ENCODE results near the gene SCART1.
"Not testable (repeated sequence)": the region's sequence is repeated elsewhere in the genome, so short reads cannot be mapped to it uniquely, and the experiment has no call there.

Gene SCART1

DNA sequence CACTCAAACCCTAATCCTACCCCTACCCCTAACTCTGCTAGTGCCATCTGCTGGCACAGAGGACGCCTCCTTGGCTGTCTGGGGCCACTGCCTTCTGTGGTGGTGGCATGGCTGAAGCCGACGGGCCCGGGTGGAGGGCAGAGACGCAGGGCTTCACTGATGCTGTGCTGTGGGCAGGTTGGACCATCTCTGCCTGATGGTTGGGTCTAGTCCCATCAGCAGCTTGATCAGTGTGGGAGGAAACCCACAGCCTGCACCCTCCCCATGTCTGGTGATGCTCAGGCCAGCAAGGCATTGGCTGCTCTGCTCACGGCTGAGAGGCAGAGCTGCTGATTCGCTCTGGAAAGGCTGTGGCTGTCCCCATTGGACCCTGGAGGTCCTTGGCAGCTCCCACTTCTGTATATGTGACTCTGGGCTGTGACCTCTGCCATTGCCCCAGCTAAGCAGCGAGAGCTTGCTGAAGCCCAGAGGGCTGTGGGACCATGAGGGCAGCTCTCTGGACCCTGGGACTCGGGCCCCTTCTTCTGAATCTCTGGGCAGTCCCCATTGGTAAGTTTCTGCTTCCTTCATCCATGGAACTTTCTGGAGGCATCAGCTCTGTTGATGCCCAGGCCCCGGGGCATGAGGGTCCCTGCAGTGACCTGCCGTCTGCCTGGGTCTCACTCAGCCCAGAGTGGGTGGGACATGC is at the start of gene SCART1:
SCART1 (plus strand) TSS at position 430 of the 688 bp plus-strand sequence; CDS start at position 483, 53 bp downstream.
- Histone ChIP-seq H3K9me3 (ENCODE audit: low read length) (no peaks in the 10 kb centered on the region), H3K4me3 (ENCODE audit: low read length) (no peak within 1 kb of the TSS), H3K36me3 (ENCODE audit: insufficient read depth, low read length) (no peaks in the 10 kb centered on the region), H3K27me3 (ENCODE audit: insufficient read depth, low read length) (no peaks in the 10 kb centered on the region), H3K4me1 (ENCODE audit: insufficient read depth, low read length) (no peaks in the 10 kb centered on the region), H2AFZ (ENCODE audit: low read depth, low read length) (no peak within 1 kb of the TSS)

- Histone ChIP-seq H3K9me3 (ENCODE audit: low read length) (peaks cover 31% of the 10 kb centered on the region), H2AFZ (ENCODE audit: low read depth, low read length) (no peak overlapping the region), H3K36me3 (ENCODE audit: insufficient read depth, low read length) (peaks cover 73% of the 10 kb centered on the region), H3K4me3 (ENCODE audit: low read length) (no peak overlapping the region), H3K4me1 (ENCODE audit: insufficient read depth, low read length) (no peaks in the 10 kb centered on the region), H3K27me3 (ENCODE audit: insufficient read depth, low read length) (no peaks in the 10 kb centered on the region)
Measured at GRCh38 chr10:133405272-133405671, 48.5 kb upstream of the SCART1 start.

- Histone ChIP-seq H3K9me3 (ENCODE audit: low read length) (peaks cover 37% of the 10 kb centered on the region), H2AFZ (ENCODE audit: low read depth, low read length) (no peak overlapping the region), H3K36me3 (ENCODE audit: insufficient read depth, low read length) (peaks cover 73% of the 10 kb centered on the region), H3K27me3 (ENCODE audit: insufficient read depth, low read length) (no peaks in the 10 kb centered on the region), H3K4me3 (ENCODE audit: low read length) (no peak overlapping the region), H3K4me1 (ENCODE audit: insufficient read depth, low read length) (no peaks in the 10 kb centered on the region)
Measured at GRCh38 chr10:133405844-133406527, 47.8 kb upstream of the SCART1 start.

DNA sequence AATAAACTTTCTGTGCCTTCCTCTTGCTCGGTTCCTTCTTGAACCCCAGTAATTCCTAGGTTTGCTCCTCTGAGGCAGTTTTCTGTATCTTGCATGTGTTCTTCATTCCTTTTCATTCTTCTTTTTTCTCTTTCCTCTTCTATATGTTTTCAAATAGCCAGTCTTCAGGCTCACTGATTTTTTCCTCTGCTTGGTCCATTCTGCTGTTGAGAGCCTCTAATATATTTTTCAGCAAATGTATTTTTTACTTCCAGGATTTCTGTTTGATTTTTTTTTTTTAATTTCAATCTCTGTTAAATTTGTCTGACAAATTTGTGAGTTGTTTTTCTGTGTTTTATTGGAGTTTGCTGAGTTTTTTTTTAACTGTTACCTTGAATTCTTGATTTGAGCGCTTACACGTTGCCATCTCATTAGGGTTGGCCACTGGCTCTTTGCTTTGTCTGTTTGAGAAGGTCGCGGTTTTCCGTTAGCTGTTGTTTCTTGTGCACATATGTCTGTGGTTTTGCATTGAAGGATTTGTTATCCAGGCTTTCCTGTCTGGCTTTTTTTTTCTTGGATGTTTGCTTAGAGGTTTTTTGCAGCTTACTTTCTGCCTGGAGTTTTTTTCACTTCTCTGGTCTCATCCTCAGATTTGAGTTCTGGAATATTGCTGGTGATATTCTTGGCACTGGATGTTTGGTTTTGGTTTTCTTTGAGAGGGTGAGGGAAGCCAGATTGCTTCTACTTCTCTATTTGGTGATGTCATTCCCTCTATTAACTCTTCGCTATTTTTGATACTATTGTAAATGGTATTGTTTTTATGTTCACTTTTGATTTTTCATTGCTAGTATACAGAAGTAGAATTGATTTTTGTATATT is 42.0 kb upstream of the SCART1 start:
- no peak overlapping the region for H3K4me3 ChIP-seq (ENCODE audit: low read length)
- no peaks in the 10 kb centered on the region for H3K27me3 ChIP-seq (ENCODE audit: insufficient read depth, low read length)
- no peak overlapping the region for H2AFZ ChIP-seq (ENCODE audit: low read depth, low read length)
- no peaks in the 10 kb centered on the region for H3K4me1 ChIP-seq (ENCODE audit: insufficient read depth, low read length)
- H3K9me3 ChIP-seq (ENCODE audit: low read length): peaks cover 51% of the 10 kb centered on the region
- peaks cover 63% of the 10 kb centered on the region for H3K36me3 ChIP-seq (ENCODE audit: insufficient read depth, low read length)

DNA sequence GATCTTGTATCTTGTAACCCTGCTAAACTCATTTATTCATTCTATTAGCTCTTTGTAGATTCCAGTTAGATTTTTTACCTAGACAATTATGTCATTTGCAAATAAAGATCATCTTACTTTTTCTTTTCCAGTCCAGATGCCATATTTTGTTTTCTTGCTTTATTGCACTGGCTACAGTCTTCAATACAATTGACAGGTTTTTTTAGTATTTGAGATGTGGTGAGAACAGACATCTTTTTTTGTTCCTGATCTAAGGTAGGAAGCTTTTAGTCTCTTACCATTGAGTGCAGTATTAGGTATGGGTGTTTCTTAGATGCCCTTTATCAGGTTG is 41.4 kb upstream of the SCART1 start:
- H3K27me3 ChIP-seq (ENCODE audit: insufficient read depth, low read length): no peaks in the 10 kb centered on the region
- H3K9me3 ChIP-seq (ENCODE audit: low read length): peaks cover 46% of the 10 kb centered on the region
- H3K4me1 ChIP-seq (ENCODE audit: insufficient read depth, low read length): no peaks in the 10 kb centered on the region
- peaks cover 59% of the 10 kb centered on the region for H3K36me3 ChIP-seq (ENCODE audit: insufficient read depth, low read length)
- no peak overlapping the region for H2AFZ ChIP-seq (ENCODE audit: low read depth, low read length)
- no peak overlapping the region for H3K4me3 ChIP-seq (ENCODE audit: low read length)

- Histone ChIP-seq H3K9me3 (ENCODE audit: low read length) (peaks cover 35% of the 10 kb centered on the region), H3K36me3 (ENCODE audit: insufficient read depth, low read length) (peaks cover 56% of the 10 kb centered on the region)
- not testable (repeated sequence) for H3K27me3 ChIP-seq (ENCODE audit: insufficient read depth, low read length); H3K4me3 ChIP-seq (ENCODE audit: low read length); H2AFZ ChIP-seq (ENCODE audit: low read depth, low read length); H3K4me1 ChIP-seq (ENCODE audit: insufficient read depth, low read length)
Measured at GRCh38 chr10:133414401-133414800, 39.3 kb upstream of the SCART1 start.

DNA sequence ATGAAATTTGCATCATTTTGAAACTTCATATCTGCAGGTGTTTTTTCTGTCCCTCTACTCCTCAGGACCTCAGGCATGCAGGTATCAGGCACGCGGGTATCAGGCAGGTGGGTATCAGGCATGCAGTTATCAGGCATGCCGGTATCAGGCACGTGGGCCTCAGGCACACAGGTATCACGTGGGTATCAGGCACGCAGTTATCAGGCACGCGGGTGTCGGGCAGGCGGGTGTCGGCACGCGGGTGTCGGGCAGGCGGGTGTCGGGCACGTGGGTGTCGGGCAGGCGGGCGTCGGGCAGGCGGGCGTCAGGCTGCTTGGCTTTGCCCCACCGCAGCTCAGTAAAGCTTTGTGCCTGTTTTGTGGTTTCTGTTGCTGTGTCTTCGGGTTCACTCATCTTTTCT is 38.0 kb upstream of the SCART1 start:
- no peak overlapping the region for H3K4me3 ChIP-seq (ENCODE audit: low read length)

GRCh38 chr10:133418289-133418993 is 35.3 kb upstream of the SCART1 start:
- Histone ChIP-seq H3K4me3 (ENCODE audit: low read length) (no peak overlapping the region), H2AFZ (ENCODE audit: low read depth, low read length) (no peak overlapping the region), H3K9me3 (ENCODE audit: low read length) (peaks cover 14% of the 10 kb centered on the region), H3K4me1 (ENCODE audit: insufficient read depth, low read length) (no peaks in the 10 kb centered on the region), H3K36me3 (ENCODE audit: insufficient read depth, low read length) (peaks cover 38% of the 10 kb centered on the region), H3K27me3 (ENCODE audit: insufficient read depth, low read length) (no peaks in the 10 kb centered on the region)

More for the DNA sequence above, 38.0 kb upstream of the SCART1 start:
- H3K36me3 ChIP-seq (ENCODE audit: insufficient read depth, low read length): peaks cover 58% of the 10 kb centered on the region
- H3K4me1 ChIP-seq (ENCODE audit: insufficient read depth, low read length): no peaks in the 10 kb centered on the region
- no peaks in the 10 kb centered on the region for H3K27me3 ChIP-seq (ENCODE audit: insufficient read depth, low read length)
- no peak overlapping the region for H2AFZ ChIP-seq (ENCODE audit: low read depth, low read length)
- H3K9me3 ChIP-seq (ENCODE audit: low read length): peaks cover 27% of the 10 kb centered on the region

DNA sequence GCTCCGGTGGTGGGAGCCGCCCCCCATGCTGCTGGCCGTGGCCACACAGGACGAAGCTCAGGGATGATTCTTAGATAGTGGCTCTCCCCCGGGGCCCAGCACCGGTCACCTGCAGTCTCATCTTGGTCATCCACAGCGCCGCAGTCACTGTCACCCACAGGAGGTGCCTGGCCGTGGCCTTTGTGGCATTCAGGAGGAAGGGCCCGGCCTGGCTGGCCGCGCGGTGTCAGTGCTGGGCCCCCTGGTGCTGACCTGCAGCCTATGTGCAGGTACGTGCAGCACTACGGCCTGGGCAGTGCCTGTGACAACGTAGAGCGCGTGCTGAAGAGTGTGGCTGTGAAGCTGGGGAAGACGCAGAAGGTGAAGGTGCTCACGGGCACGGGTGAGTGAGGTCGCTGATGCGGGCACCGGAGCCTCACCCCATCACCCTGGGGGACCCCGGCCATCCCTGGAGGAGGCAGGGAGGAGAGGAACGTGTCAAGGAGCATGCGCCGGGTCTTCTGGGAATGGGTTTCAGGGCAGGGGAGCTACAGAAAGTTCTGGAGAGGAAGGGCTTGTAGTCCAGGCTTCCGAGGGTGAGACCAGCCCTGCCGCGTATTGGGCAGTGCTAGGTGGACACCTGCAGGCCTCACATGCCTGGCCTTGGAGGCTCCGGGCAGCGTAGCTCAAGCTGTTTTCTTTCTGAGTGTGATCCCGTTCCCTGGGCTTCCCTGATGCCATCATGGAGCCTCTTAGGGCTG is 34.4 kb upstream of the SCART1 start:
- Histone ChIP-seq H3K4me3 (ENCODE audit: low read length) (no peak overlapping the region), H3K27me3 (ENCODE audit: insufficient read depth, low read length) (no peaks in the 10 kb centered on the region), H3K4me1 (ENCODE audit: insufficient read depth, low read length) (no peaks in the 10 kb centered on the region), H3K9me3 (ENCODE audit: low read length) (peaks cover 12% of the 10 kb centered on the region), H2AFZ (ENCODE audit: low read depth, low read length) (no peak overlapping the region), H3K36me3 (ENCODE audit: insufficient read depth, low read length) (peaks cover 36% of the 10 kb centered on the region)

DNA sequence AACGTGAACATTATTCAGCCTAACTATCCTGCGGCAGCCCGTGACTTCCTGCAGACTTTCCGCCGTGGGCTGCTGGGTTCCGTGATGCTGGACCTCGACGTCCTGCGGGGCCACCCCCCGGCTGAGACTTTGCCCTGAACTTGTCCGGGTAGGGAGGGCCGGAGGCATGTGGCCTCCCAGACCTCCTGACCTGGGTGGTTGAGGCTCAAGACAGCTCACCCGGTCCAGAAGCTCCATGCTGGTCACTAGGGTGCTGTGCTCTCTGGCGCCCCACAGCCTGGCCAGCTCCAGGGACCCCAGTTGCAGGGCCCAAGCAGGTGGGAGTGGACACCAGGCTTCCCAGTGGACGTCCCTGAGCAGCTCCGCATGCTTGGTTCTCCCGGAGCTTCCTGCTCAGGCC is 33.7 kb upstream of the SCART1 start:
- no peaks in the 10 kb centered on the region for H3K27me3 ChIP-seq (ENCODE audit: insufficient read depth, low read length)
- peaks cover 11% of the 10 kb centered on the region for H3K9me3 ChIP-seq (ENCODE audit: low read length)
- no peaks in the 10 kb centered on the region for H3K4me1 ChIP-seq (ENCODE audit: insufficient read depth, low read length)
- peaks cover 34% of the 10 kb centered on the region for H3K36me3 ChIP-seq (ENCODE audit: insufficient read depth, low read length)
- H3K4me3 ChIP-seq (ENCODE audit: low read length): no peak overlapping the region
- H2AFZ ChIP-seq (ENCODE audit: low read depth, low read length): no peak overlapping the region

DNA sequence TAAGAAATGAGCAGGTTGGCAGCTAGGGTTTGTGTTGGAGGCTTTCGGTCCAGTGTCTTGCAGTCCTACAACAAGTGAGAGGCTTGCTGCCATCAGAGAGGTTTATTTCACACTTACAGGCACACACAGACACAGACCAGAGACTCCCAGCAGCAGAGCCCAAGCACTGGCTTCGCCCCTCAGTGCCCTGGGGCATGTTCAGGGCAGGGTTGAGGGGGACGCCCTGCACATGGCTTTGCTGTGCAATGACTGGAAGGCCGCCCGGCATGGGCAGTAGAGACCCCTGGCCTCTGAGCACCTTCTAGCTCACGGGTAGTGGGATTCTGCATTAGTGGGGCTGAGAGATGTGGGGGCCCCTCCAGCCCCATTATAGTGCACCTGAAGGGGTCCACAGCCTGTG is 33.2 kb upstream of the SCART1 start:
- no peaks in the 10 kb centered on the region for H3K4me1 ChIP-seq (ENCODE audit: insufficient read depth, low read length)
- H3K27me3 ChIP-seq (ENCODE audit: insufficient read depth, low read length): no peaks in the 10 kb centered on the region
- peaks cover 6% of the 10 kb centered on the region for H3K9me3 ChIP-seq (ENCODE audit: low read length)
- H2AFZ ChIP-seq (ENCODE audit: low read depth, low read length): no peak overlapping the region
- H3K36me3 ChIP-seq (ENCODE audit: insufficient read depth, low read length): peaks cover 29% of the 10 kb centered on the region
- no peak overlapping the region for H3K4me3 ChIP-seq (ENCODE audit: low read length)
